ENCODE measurements around the gene C1orf232. TPM values are rescaled to one million over a fixed set of nuclear protein-coding genes. Genes with fewer than 3 reads are reported as not detected.

C1orf232 gene
- total RNA-seq, 1 donor = not detected

- H3K36me3 ChIP-seq (ENCODE audit: insufficient read depth, low read length) = no peaks in the 10 kb centered on the region
- peaks cover 16% of the 10 kb centered on the region for H3K79me2 ChIP-seq (ENCODE audit: insufficient read depth, low read length)
- peak overlapping the region; percentile 96 for H3K4me3 ChIP-seq (ENCODE audit: insufficient read depth, low read length)
- H2AFZ ChIP-seq (ENCODE audit: low read length) = peak overlapping the region; percentile 87
- DNase-seq (ENCODE audit: insufficient read length, low spot score, missing footprints) = no peak
- H3K27me3 ChIP-seq (ENCODE audit: insufficient read depth, low read length) = peaks cover 1% of the 10 kb centered on the region
- no peak for TF ChIP-seq CTCF (IDR thresholded peaks at IDR 0.05; ENCODE audit: extremely low read depth, low read depth, low read length)
- peak overlapping the region; percentile 94 for H3K4me2 ChIP-seq (ENCODE audit: insufficient read depth, low read length)
- H3K9me3 ChIP-seq (ENCODE audit: low read depth, low read length) = no peaks in the 10 kb centered on the region
- peaks cover 9% of the 10 kb centered on the region for H3K4me1 ChIP-seq (ENCODE audit: insufficient read depth, low read length)
- peak overlapping the region; percentile 81 for H3K27ac ChIP-seq (ENCODE audit: low read depth, low read length)
- peaks cover 3% of the 10 kb centered on the region for H4K20me1 ChIP-seq (ENCODE audit: insufficient read depth, low read length)
Observed at GRCh38 chr1:26170472-26170821, 1.7 kb upstream of the C1orf232 start.

- peak; percentile 78 for TF ChIP-seq CTCF (IDR thresholded peaks at IDR 0.05; ENCODE audit: extremely low read depth, low read depth, low read length)
- H3K79me2 ChIP-seq (ENCODE audit: insufficient read depth, low read length) = peaks cover 16% of the 10 kb centered on the region
- H3K4me2 ChIP-seq (ENCODE audit: insufficient read depth, low read length) = peak within 1 kb of the TSS; percentile 94
- peak within 1 kb of the TSS; percentile 87 for H2AFZ ChIP-seq (ENCODE audit: low read length)
- peak within 1 kb of the TSS; percentile 96 for H3K4me3 ChIP-seq (ENCODE audit: insufficient read depth, low read length)
- H3K9me3 ChIP-seq (ENCODE audit: low read depth, low read length) = no peaks in the 10 kb centered on the region
- no peaks in the 10 kb centered on the region for H3K36me3 ChIP-seq (ENCODE audit: insufficient read depth, low read length)
- peaks cover 5% of the 10 kb centered on the region for H3K27me3 ChIP-seq (ENCODE audit: insufficient read depth, low read length)
- peak within 1 kb of the TSS; percentile 81 for H3K27ac ChIP-seq (ENCODE audit: low read depth, low read length)
- peaks cover 3% of the 10 kb centered on the region for H4K20me1 ChIP-seq (ENCODE audit: insufficient read depth, low read length)
- peak; percentile 100 for DNase-seq (ENCODE audit: insufficient read length, low spot score, missing footprints)
- peaks cover 9% of the 10 kb centered on the region for H3K4me1 ChIP-seq (ENCODE audit: insufficient read depth, low read length)
Observed at GRCh38 chr1:26169669-26170471, 1.1 kb upstream of the C1orf232 start, which contains the start of gene ZNF593. Gene ZNF593, plus strand, starts transcription at chr1:26169908. Its CDS starts 76 bp downstream, at chr1:26169984.

GRCh38 chr1:26169198-26169554 lies 413 bp upstream of the C1orf232 start:
- Histone ChIP-seq H3K27me3 (ENCODE audit: insufficient read depth, low read length) (peaks cover 5% of the 10 kb centered on the region), H4K20me1 (ENCODE audit: insufficient read depth, low read length) (peaks cover 3% of the 10 kb centered on the region), H2AFZ (ENCODE audit: low read length) (peak overlapping the region; percentile 87), H3K4me1 (ENCODE audit: insufficient read depth, low read length) (peaks cover 9% of the 10 kb centered on the region), H3K4me3 (ENCODE audit: insufficient read depth, low read length) (peak overlapping the region; percentile 96), H3K4me2 (ENCODE audit: insufficient read depth, low read length) (peak overlapping the region; percentile 94), H3K27ac (ENCODE audit: low read depth, low read length) (no peak overlapping the region), H3K79me2 (ENCODE audit: insufficient read depth, low read length) (peaks cover 16% of the 10 kb centered on the region), H3K9me3 (ENCODE audit: low read depth, low read length) (no peaks in the 10 kb centered on the region), H3K36me3 (ENCODE audit: insufficient read depth, low read length) (no peaks in the 10 kb centered on the region)
- TF ChIP-seq CTCF (IDR thresholded peaks at IDR 0.05; ENCODE audit: extremely low read depth, low read depth, low read length) = no peak
- DNase-seq (ENCODE audit: insufficient read length, low spot score, missing footprints) = peak; percentile 78

- Histone ChIP-seq H3K4me2 (ENCODE audit: insufficient read depth, low read length) (no peak overlapping the region), H4K20me1 (ENCODE audit: insufficient read depth, low read length) (peaks cover 3% of the 10 kb centered on the region), H3K27ac (ENCODE audit: low read depth, low read length) (no peak overlapping the region), H3K27me3 (ENCODE audit: insufficient read depth, low read length) (peaks cover 9% of the 10 kb centered on the region), H2AFZ (ENCODE audit: low read length) (no peak overlapping the region), H3K36me3 (ENCODE audit: insufficient read depth, low read length) (no peaks in the 10 kb centered on the region), H3K9me3 (ENCODE audit: low read depth, low read length) (no peaks in the 10 kb centered on the region), H3K4me1 (ENCODE audit: insufficient read depth, low read length) (peaks cover 13% of the 10 kb centered on the region), H3K4me3 (ENCODE audit: insufficient read depth, low read length) (no peak overlapping the region), H3K79me2 (ENCODE audit: insufficient read depth, low read length) (peaks cover 16% of the 10 kb centered on the region)
- TF ChIP-seq CTCF (IDR thresholded peaks at IDR 0.05; ENCODE audit: extremely low read depth, low read depth, low read length) = no peak
- DNase-seq (ENCODE audit: insufficient read length, low spot score, missing footprints) = peak; percentile 69
Observed at GRCh38 chr1:26166719-26167281, 2.0 kb downstream of the C1orf232 start.
